GM23338 (cell line): ENCODE measurements around the gene NRN1L. TPM values are rescaled to one million over a fixed set of nuclear protein-coding genes. Genes with fewer than 3 reads are reported as not detected.

ENCODE experiments used
- ATAC-seq: fragments of 200-7000 bp; cut with Tn5 transposase; 3 replicates; pipeline ENCODE4 v1.9.1; 2020
- DNase-seq: peaks from one replicate; pipeline ENCODE4 v3.0.0-alpha.2; 2015; ENCODE audit warnings: low spot score
- H2AFZ ChIP-seq: fragments of 200-600 bp; sonication (generic); 2 replicates; pipeline ENCODE4 v1.8.0; 2016; ENCODE audit warnings: antibody characterized with exemption, mild to moderate bottlenecking, moderate library complexity
- H3F3A ChIP-seq: fragments of 200-600 bp; sonication (generic); replicated peaks from 2 replicates; pipeline ENCODE4 v1.8.0; 2017; ENCODE audit warnings: antibody characterized with exemption, mixed run types, low read depth
- H3K27ac ChIP-seq: fragments of 200-600 bp; sonication (generic); 2 replicates; pipeline ENCODE4 v1.6.1; 2016; ENCODE audit warnings: low read depth
- H3K27me3 ChIP-seq: fragments of 200-600 bp; sonication (generic); 2 replicates; pipeline ENCODE4 v1.8.0; 2016; ENCODE audit warnings: mild to moderate bottlenecking, mixed run types, moderate library complexity; ENCODE audit not compliant: insufficient read depth
- H3K36me3 ChIP-seq: fragments of 200-600 bp; sonication (generic); 2 replicates; pipeline ENCODE4 v1.8.0; 2016; ENCODE audit warnings: mild to moderate bottlenecking; ENCODE audit not compliant: insufficient read depth
- H3K4me1 ChIP-seq: fragments of 200-600 bp; sonication (generic); 2 replicates; pipeline ENCODE4 v1.8.0; 2016; ENCODE audit warnings: mild to moderate bottlenecking, moderate library complexity; ENCODE audit not compliant: insufficient read depth
- H3K4me2 ChIP-seq: fragments of 200-600 bp; sonication (generic); 2 replicates; pipeline ENCODE4 v1.7.1; 2017; ENCODE audit warnings: mixed run types
- H3K4me3 ChIP-seq: fragments of 200-600 bp; sonication (generic); 2 replicates; pipeline ENCODE4 v1.6.1; 2016; ENCODE audit warnings: mixed run types
- H3K79me2 ChIP-seq: fragments of 200-600 bp; sonication (generic); replicated peaks from 2 replicates; pipeline ENCODE4 v1.8.0; 2017; ENCODE audit warnings: mild to moderate bottlenecking; ENCODE audit not compliant: insufficient read depth
- H3K9me2 ChIP-seq: fragments of 200-600 bp; sonication (generic); 2 replicates; pipeline ENCODE4 v1.8.0; 2017; ENCODE audit not compliant: insufficient read depth
- H4K20me1 ChIP-seq: fragments of 200-600 bp; sonication (generic); replicated peaks from 2 replicates; pipeline ENCODE4 v1.8.0; 2017; ENCODE audit warnings: mild to moderate bottlenecking; ENCODE audit not compliant: insufficient read depth
- H3K27ac Mint-ChIP-seq: 2 replicates; pipeline ENCODE4 v1.8.0; 2020; ENCODE audit warnings: inconsistent platforms, mild to moderate bottlenecking, moderate library complexity, mixed read lengths
- H3K27me3 Mint-ChIP-seq: 3 replicates; pipeline ENCODE4 v1.8.0; 2022; ENCODE audit warnings: low read depth, mild to moderate bottlenecking, moderate library complexity, mixed read lengths, inconsistent platforms; ENCODE audit not compliant: insufficient read depth, poor library complexity
- H3K36me3 Mint-ChIP-seq: 3 replicates; pipeline ENCODE4 v1.8.0; 2021; ENCODE audit warnings: low read depth, mild to moderate bottlenecking, inconsistent platforms, moderate library complexity, mixed read lengths
- H3K4me1 Mint-ChIP-seq: 3 replicates; pipeline ENCODE4 v1.8.0; 2020; ENCODE audit warnings: mild to moderate bottlenecking, inconsistent platforms, mixed read lengths
- H3K4me3 Mint-ChIP-seq: 3 replicates; pipeline ENCODE4 v1.8.0; 2021; ENCODE audit warnings: moderate library complexity, mild to moderate bottlenecking, inconsistent platforms, mixed read lengths
- H3K9me3 Mint-ChIP-seq: 3 replicates; pipeline ENCODE4 v1.8.0; 2020; ENCODE audit warnings: moderate library complexity, mild to moderate bottlenecking, inconsistent platforms, mixed read lengths
- CREB1 ChIP-seq: fragments of 250-450 bp; sonication (Bioruptor Pico); IDR thresholded peaks from 2 replicates; pipeline ENCODE4 v1.5.0; 2020; ENCODE audit warnings: low read depth, mild to moderate bottlenecking, moderate library complexity
- EZH2 ChIP-seq: fragments of 200-600 bp; sonication (generic); IDR thresholded peaks from one replicate; pipeline ENCODE4 v1.8.0; 2017; ENCODE audit warnings: antibody characterized with exemption, mild to moderate bottlenecking, low read depth; ENCODE audit not compliant: unreplicated experiment
- EZH2phosphoT487 ChIP-seq: fragments of 200-600 bp; sonication (generic); IDR thresholded peaks from one replicate; pipeline ENCODE4 v1.8.1; 2018; ENCODE audit warnings: antibody characterized with exemption; ENCODE audit not compliant: unreplicated experiment
- JUNB ChIP-seq: IDR thresholded peaks from one replicate; pipeline ENCODE4 v1.6.1; 2016; ENCODE audit warnings: antibody characterized with exemption; ENCODE audit not compliant: unreplicated experiment
- NANOG ChIP-seq: IDR thresholded peaks from 2 replicates; pipeline ENCODE4 v1.6.1; 2016; ENCODE audit warnings: antibody characterized with exemption, borderline replicate concordance
- POLR2AphosphoS5 ChIP-seq: IDR thresholded peaks from 2 replicates; pipeline ENCODE4 v1.6.1; 2016; ENCODE audit warnings: antibody characterized with exemption, low read depth
- STAT1 ChIP-seq: IDR thresholded peaks from one replicate; pipeline ENCODE4 v1.6.1; 2016; ENCODE audit warnings: antibody characterized with exemption; ENCODE audit not compliant: unreplicated experiment
- ZNF114 ChIP-seq: fragments of 250-450 bp; sonication (Bioruptor Pico); IDR thresholded peaks from 2 replicates; pipeline ENCODE4 v1.5.0; 2020; ENCODE audit warnings: mild to moderate bottlenecking, moderate library complexity
- ZNF331 ChIP-seq: fragments of 250-450 bp; sonication (Bioruptor Pico); IDR thresholded peaks from 2 replicates; pipeline ENCODE4 v1.5.0; 2020; ENCODE audit warnings: low read depth, mild to moderate bottlenecking, moderate library complexity
- polyA plus RNA-seq: library from polyadenylated mRNA; unstranded; fragments of >200 nt; fragmentation: Nextera tagmentation; extraction: Ambion mirVana; gene quantifications from 2 replicates; pipeline ENCODE4 v1.2.1, GENCODE V29; 2016
- total RNA-seq: library from RNA; depleted of rRNA; stranded (reverse); fragments of >200 nt; shearing (Covaris generic); gene quantifications from 2 replicates; pipeline ENCODE4 v1.2.3, GENCODE V29; 2014
- TF ChIP-seq, protein P1 (sequence below): IDR thresholded peaks from 2 replicates; pipeline ENCODE4 v1.6.1; 2016; ENCODE audit warnings: antibody characterized with exemption
- TF ChIP-seq, protein P2 (sequence below), 2 experiments: fragments of 200-600 bp in 1 of 2; sonication (generic) in 1 of 2; conservative IDR thresholded peaks; 2 replicates each; pipeline versions ENCODE4 v1.5.1 to v1.6.1; 2016 to 2017; ENCODE audit warnings: antibody characterized with exemption in 2 of 2, low read depth in 2 of 2, mild to moderate bottlenecking in 2 of 2, moderate library complexity in 1 of 2
- TF ChIP-seq, protein P3 (sequence below): IDR thresholded peaks from one replicate; pipeline ENCODE4 v1.6.1; 2018; ENCODE audit warnings: antibody characterized with exemption; ENCODE audit not compliant: unreplicated experiment
- TF ChIP-seq, protein P4 (sequence below): fragments of 250-450 bp; sonication (Bioruptor Pico); IDR thresholded peaks from 2 replicates; pipeline ENCODE4 v1.5.0; 2020; ENCODE audit warnings: mild to moderate bottlenecking, moderate library complexity

The NRN1L gene
- total and polyA plus RNA-seq, 2 experiments from 2014 or later: 14.0 to 26.1 TPM

DNA sequence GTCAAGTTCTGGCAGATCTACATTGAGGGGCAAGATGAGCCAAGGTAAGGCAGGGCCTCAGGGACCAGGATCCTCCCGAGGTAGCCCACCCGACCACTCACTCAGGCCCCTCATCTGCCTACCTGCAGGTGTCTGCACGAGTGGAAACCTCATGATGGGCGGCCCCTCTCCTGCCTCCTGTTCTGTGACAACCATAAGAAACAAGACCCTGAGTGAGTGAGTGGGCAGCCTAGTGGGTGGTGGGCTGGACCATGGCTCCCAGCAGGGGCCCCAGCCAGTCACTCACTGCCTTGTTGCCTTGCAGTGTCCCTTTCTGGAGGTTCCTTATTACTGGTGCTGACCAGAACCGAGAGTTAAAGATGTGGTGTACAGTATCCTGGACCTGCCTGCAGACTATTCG lies 6.5 kb upstream of the NRN1L start:
- Histone ChIP-seq H3K4me3 (no peak overlapping the region), H3K36me3 (peaks cover 25% of the 10 kb centered on the region; the same call in 1 of the 2 replicates), H3K27me3 (no peaks in the 10 kb centered on the region), H2AFZ (no peak overlapping the region), H3F3A (0 out of 2 replicates have a peak, but pooled peaks cover 2% of the 10 kb centered on the region), H3K9me2 (no peaks in the 10 kb centered on the region), H4K20me1 (peaks cover 4% of the 10 kb centered on the region), H3K4me2 (no peak overlapping the region), H3K79me2 (peaks cover 25% of the 10 kb centered on the region), H3K27ac (no peak overlapping the region), H3K4me1 (peaks cover 4% of the 10 kb centered on the region; the same call in 1 of the 2 replicates)
- no peak overlapping the region for H3K27ac Mint-ChIP-seq
- DNase-seq: no peak
- H3K36me3 Mint-ChIP-seq: peaks cover 56% of the 10 kb centered on the region
- H3K4me1 Mint-ChIP-seq: peaks cover 8% of the 10 kb centered on the region; the same call in 2 of the 3 replicates
- peaks cover 16% of the 10 kb centered on the region for H3K27me3 Mint-ChIP-seq
- H3K9me3 Mint-ChIP-seq: no peaks in the 10 kb centered on the region; the same call in 2 of the 3 replicates
- TF ChIP-seq EZH2: no peak
- TF ChIP-seq EZH2phosphoT487: no peak
- no peak for TF ChIP-seq CREB1 (CRISPR knock-in tag)
- TF ChIP-seq, protein P1, sequence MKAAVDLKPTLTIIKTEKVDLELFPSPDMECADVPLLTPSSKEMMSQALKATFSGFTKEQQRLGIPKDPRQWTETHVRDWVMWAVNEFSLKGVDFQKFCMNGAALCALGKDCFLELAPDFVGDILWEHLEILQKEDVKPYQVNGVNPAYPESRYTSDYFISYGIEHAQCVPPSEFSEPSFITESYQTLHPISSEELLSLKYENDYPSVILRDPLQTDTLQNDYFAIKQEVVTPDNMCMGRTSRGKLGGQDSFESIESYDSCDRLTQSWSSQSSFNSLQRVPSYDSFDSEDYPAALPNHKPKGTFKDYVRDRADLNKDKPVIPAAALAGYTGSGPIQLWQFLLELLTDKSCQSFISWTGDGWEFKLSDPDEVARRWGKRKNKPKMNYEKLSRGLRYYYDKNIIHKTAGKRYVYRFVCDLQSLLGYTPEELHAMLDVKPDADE: no peak
- no peak for TF ChIP-seq JUNB
- TF ChIP-seq ZNF114 (CRISPR knock-in tag): no peak
- TF ChIP-seq POLR2AphosphoS5: no peak
- TF ChIP-seq, protein P2, sequence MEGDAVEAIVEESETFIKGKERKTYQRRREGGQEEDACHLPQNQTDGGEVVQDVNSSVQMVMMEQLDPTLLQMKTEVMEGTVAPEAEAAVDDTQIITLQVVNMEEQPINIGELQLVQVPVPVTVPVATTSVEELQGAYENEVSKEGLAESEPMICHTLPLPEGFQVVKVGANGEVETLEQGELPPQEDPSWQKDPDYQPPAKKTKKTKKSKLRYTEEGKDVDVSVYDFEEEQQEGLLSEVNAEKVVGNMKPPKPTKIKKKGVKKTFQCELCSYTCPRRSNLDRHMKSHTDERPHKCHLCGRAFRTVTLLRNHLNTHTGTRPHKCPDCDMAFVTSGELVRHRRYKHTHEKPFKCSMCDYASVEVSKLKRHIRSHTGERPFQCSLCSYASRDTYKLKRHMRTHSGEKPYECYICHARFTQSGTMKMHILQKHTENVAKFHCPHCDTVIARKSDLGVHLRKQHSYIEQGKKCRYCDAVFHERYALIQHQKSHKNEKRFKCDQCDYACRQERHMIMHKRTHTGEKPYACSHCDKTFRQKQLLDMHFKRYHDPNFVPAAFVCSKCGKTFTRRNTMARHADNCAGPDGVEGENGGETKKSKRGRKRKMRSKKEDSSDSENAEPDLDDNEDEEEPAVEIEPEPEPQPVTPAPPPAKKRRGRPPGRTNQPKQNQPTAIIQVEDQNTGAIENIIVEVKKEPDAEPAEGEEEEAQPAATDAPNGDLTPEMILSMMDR (conservative IDR thresholded peaks at IDR 0.05; ENCODE audit: low read depth in 2 of 2): no peak
- no peak for TF ChIP-seq STAT1
- TF ChIP-seq, protein P3, sequence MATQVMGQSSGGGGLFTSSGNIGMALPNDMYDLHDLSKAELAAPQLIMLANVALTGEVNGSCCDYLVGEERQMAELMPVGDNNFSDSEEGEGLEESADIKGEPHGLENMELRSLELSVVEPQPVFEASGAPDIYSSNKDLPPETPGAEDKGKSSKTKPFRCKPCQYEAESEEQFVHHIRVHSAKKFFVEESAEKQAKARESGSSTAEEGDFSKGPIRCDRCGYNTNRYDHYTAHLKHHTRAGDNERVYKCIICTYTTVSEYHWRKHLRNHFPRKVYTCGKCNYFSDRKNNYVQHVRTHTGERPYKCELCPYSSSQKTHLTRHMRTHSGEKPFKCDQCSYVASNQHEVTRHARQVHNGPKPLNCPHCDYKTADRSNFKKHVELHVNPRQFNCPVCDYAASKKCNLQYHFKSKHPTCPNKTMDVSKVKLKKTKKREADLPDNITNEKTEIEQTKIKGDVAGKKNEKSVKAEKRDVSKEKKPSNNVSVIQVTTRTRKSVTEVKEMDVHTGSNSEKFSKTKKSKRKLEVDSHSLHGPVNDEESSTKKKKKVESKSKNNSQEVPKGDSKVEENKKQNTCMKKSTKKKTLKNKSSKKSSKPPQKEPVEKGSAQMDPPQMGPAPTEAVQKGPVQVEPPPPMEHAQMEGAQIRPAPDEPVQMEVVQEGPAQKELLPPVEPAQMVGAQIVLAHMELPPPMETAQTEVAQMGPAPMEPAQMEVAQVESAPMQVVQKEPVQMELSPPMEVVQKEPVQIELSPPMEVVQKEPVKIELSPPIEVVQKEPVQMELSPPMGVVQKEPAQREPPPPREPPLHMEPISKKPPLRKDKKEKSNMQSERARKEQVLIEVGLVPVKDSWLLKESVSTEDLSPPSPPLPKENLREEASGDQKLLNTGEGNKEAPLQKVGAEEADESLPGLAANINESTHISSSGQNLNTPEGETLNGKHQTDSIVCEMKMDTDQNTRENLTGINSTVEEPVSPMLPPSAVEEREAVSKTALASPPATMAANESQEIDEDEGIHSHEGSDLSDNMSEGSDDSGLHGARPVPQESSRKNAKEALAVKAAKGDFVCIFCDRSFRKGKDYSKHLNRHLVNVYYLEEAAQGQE: no peak
- TF ChIP-seq, protein P4, sequence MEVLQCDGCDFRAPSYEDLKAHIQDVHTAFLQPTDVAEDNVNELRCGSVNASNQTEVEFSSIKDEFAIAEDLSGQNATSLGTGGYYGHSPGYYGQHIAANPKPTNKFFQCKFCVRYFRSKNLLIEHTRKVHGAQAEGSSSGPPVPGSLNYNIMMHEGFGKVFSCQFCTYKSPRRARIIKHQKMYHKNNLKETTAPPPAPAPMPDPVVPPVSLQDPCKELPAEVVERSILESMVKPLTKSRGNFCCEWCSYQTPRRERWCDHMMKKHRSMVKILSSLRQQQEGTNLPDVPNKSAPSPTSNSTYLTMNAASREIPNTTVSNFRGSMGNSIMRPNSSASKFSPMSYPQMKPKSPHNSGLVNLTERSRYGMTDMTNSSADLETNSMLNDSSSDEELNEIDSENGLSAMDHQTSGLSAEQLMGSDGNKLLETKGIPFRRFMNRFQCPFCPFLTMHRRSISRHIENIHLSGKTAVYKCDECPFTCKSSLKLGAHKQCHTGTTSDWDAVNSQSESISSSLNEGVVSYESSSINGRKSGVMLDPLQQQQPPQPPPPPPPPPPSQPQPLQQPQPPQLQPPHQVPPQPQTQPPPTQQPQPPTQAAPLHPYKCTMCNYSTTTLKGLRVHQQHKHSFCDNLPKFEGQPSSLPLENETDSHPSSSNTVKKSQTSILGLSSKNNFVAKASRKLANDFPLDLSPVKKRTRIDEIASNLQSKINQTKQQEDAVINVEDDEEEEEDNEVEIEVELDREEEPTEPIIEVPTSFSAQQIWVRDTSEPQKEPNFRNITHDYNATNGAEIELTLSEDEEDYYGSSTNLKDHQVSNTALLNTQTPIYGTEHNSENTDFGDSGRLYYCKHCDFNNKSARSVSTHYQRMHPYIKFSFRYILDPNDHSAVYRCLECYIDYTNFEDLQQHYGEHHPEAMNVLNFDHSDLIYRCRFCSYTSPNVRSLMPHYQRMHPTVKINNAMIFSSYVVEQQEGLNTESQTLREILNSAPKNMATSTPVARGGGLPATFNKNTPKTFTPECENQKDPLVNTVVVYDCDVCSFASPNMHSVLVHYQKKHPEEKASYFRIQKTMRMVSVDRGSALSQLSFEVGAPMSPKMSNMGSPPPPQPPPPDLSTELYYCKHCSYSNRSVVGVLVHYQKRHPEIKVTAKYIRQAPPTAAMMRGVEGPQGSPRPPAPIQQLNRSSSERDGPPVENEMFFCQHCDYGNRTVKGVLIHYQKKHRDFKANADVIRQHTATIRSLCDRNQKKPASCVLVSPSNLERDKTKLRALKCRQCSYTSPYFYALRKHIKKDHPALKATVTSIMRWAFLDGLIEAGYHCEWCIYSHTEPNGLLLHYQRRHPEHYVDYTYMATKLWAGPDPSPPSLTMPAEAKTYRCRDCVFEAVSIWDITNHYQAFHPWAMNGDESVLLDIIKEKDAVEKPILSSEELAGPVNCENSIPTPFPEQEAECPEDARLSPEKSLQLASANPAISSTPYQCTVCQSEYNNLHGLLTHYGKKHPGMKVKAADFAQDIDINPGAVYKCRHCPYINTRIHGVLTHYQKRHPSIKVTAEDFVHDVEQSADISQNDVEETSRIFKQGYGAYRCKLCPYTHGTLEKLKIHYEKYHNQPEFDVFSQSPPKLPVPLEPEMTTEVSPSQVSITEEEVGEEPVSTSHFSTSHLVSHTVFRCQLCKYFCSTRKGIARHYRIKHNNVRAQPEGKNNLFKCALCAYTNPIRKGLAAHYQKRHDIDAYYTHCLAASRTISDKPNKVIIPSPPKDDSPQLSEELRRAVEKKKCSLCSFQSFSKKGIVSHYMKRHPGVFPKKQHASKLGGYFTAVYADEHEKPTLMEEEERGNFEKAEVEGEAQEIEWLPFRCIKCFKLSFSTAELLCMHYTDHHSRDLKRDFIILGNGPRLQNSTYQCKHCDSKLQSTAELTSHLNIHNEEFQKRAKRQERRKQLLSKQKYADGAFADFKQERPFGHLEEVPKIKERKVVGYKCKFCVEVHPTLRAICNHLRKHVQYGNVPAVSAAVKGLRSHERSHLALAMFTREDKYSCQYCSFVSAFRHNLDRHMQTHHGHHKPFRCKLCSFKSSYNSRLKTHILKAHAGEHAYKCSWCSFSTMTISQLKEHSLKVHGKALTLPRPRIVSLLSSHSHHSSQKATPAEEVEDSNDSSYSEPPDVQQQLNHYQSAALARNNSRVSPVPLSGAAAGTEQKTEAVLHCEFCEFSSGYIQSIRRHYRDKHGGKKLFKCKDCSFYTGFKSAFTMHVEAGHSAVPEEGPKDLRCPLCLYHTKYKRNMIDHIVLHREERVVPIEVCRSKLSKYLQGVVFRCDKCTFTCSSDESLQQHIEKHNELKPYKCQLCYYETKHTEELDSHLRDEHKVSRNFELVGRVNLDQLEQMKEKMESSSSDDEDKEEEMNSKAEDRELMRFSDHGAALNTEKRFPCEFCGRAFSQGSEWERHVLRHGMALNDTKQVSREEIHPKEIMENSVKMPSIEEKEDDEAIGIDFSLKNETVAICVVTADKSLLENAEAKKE (CRISPR knock-in tag): no peak
- no peak for TF ChIP-seq NANOG
- no peak for TF ChIP-seq ZNF331 (CRISPR knock-in tag)
- H3K4me3 Mint-ChIP-seq: no peak overlapping the region
- no peak for ATAC-seq
